Measurements from ENCODE around the gene ZBTB43.

DNA sequence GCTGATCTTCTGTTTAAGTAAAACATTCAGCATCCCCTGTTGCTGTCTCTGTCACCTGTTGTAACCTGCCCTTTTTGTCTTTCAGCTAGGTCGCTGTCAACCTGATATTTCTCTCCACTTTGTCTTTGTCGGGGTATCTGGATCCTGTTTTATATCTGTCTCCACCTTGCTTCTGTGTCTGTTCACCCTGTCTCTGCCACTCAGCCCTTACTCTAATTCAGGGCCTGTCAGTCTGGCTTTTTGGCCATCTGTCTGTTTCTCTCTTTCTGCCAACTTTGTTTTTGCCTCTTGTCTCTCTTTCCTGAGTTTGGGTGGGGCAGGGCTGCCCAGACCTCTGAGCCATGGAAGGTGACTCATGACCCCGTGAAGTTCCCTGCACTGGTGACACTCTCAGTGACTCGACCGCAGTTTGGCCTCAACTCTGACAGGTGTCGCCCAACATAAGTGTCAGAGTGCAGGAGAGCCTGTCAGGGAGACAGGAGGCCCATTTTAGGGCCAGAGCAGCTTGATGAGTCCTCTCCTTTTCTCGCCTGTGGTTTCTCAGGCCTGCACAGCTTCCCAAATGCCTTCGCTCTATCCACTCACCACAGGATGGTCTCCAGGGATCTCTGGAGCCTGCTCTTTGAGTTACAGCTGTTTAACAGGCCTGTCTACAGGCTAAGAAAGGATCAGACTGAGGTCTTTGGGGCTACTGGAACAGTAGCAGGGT is 868 bp downstream of the ZBTB43 start:
- TF ChIP-seq, protein P1, sequence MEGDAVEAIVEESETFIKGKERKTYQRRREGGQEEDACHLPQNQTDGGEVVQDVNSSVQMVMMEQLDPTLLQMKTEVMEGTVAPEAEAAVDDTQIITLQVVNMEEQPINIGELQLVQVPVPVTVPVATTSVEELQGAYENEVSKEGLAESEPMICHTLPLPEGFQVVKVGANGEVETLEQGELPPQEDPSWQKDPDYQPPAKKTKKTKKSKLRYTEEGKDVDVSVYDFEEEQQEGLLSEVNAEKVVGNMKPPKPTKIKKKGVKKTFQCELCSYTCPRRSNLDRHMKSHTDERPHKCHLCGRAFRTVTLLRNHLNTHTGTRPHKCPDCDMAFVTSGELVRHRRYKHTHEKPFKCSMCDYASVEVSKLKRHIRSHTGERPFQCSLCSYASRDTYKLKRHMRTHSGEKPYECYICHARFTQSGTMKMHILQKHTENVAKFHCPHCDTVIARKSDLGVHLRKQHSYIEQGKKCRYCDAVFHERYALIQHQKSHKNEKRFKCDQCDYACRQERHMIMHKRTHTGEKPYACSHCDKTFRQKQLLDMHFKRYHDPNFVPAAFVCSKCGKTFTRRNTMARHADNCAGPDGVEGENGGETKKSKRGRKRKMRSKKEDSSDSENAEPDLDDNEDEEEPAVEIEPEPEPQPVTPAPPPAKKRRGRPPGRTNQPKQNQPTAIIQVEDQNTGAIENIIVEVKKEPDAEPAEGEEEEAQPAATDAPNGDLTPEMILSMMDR (IDR thresholded peaks at IDR 0.05): no peak
- TF ChIP-seq POLR2A (IDR thresholded peaks at IDR 0.05): no peak
